CD14-positive monocyte (primary cell): ENCODE results near the gene BATF3. TPM values are rescaled to one million over a fixed set of nuclear protein-coding genes. Genes with fewer than 3 reads are reported as not detected.

Source experiments
- DNase-seq, 3 donors: peaks; one replicate each; pipeline ENCODE4 v3.0.0-alpha.2; 2011 to 2022
- H2AFZ ChIP-seq: 2 replicates; pipeline ENCODE4 v1.6.0; 2012; ENCODE audit warnings: mild to moderate bottlenecking, low read depth, low read length, inconsistent platforms; ENCODE audit not compliant: insufficient read depth, poor library complexity, severe bottlenecking
- H3K27ac ChIP-seq, 2 donors: 1 replicate in 1 of 2; 2 replicates in 1 of 2; pipeline ENCODE4 v1.5.1; 2012 to 2013; ENCODE audit warnings: low read length in 2 of 2, control low read depth in 1 of 2, inconsistent platforms in 1 of 2, low read depth in 1 of 2, mild to moderate bottlenecking in 1 of 2
- H3K27me3 ChIP-seq, 2 donors: one replicate each; pipeline versions ENCODE4 v1.6.0 to v1.6.1; 2011 to 2013; ENCODE audit warnings: low read length in 2 of 2; ENCODE audit not compliant: control insufficient read depth in 2 of 2, insufficient read depth in 2 of 2
- H3K36me3 ChIP-seq, 2 donors: replicated peaks in 1 of 2; 1 replicate in 1 of 2; 2 replicates in 1 of 2; pipeline versions ENCODE4 v1.5.1 to v1.6.1; 2012 to 2013; ENCODE audit warnings: low read length in 2 of 2, control low read depth in 1 of 2, inconsistent platforms in 1 of 2, mild to moderate bottlenecking in 1 of 2; ENCODE audit not compliant: insufficient read depth in 2 of 2, control insufficient read depth in 1 of 2
- H3K4me1 ChIP-seq, 2 donors: 1 replicate in 1 of 2; 2 replicates in 1 of 2; pipeline versions ENCODE4 v1.5.1 to v1.6.1; 2012 to 2013; ENCODE audit warnings: low read length in 2 of 2, control low read depth in 1 of 2, inconsistent platforms in 1 of 2, mild to moderate bottlenecking in 1 of 2, moderate library complexity in 1 of 2; ENCODE audit not compliant: insufficient read depth in 2 of 2, control insufficient read depth in 1 of 2
- H3K4me2 ChIP-seq: replicated peaks from 2 replicates; pipeline ENCODE3; 2012; ENCODE audit warnings: low read length, moderate library complexity, mild to moderate bottlenecking; ENCODE audit not compliant: poor library complexity, severe bottlenecking; ENCODE audit errors: extremely low read depth
- H3K4me3 ChIP-seq, 3 experiments: fragments of 200-600 bp in 1 of 3; sonication (generic) in 1 of 3; replicated peaks in 1 of 3; 1 replicate in 2 of 3; 2 replicates in 1 of 3; pipeline ENCODE4 v1.5.1; 2011 to 2013; ENCODE audit warnings: low read length in 3 of 3, mild to moderate bottlenecking in 3 of 3, control low read depth in 2 of 3, low read depth in 2 of 3, inconsistent platforms in 1 of 3, moderate library complexity in 1 of 3
- H3K79me2 ChIP-seq: 2 replicates; pipeline ENCODE4 v1.6.0; 2012; ENCODE audit warnings: mild to moderate bottlenecking, control low read depth, inconsistent platforms, low read length, moderate library complexity; ENCODE audit not compliant: insufficient read depth
- H3K9ac ChIP-seq: 2 replicates; pipeline ENCODE4 v1.6.0; 2017; ENCODE audit warnings: low read length, mild to moderate bottlenecking; ENCODE audit not compliant: insufficient read depth, poor library complexity, severe bottlenecking
- H3K9me3 ChIP-seq, 2 donors: replicated peaks in 1 of 2; 1 replicate in 1 of 2; 2 replicates in 1 of 2; pipeline versions ENCODE4 v1.5.1 to v1.6.1; 2012 to 2013; ENCODE audit warnings: low read length in 2 of 2, control low read depth in 1 of 2; ENCODE audit not compliant: control insufficient read depth in 1 of 2, insufficient read depth in 1 of 2
- H4K20me1 ChIP-seq: 2 replicates; pipeline ENCODE4 v1.6.0; 2012; ENCODE audit warnings: mild to moderate bottlenecking, low read length, control low read depth, moderate library complexity; ENCODE audit not compliant: insufficient read depth
- H3K27ac Mint-ChIP-seq, 7 donors: one replicate each; pipeline ENCODE4 v1.8.0; 2020; ENCODE audit warnings: mild to moderate bottlenecking in 7 of 7, mixed read lengths in 7 of 7, moderate library complexity in 6 of 7, inconsistent platforms in 2 of 7
- H3K27me3 Mint-ChIP-seq, 3 donors: one replicate each; pipeline ENCODE4 v1.8.0; 2021 to 2022; ENCODE audit warnings: low read depth in 3 of 3, mild to moderate bottlenecking in 3 of 3, mixed read lengths in 3 of 3, moderate library complexity in 3 of 3, inconsistent platforms in 1 of 3
- H3K36me3 Mint-ChIP-seq, 2 donors: one replicate each; pipeline ENCODE4 v1.8.0; 2020; ENCODE audit warnings: mixed read lengths in 2 of 2, inconsistent platforms in 1 of 2, mild to moderate bottlenecking in 1 of 2
- H3K4me1 Mint-ChIP-seq: one replicate; pipeline ENCODE4 v1.8.0; 2020; ENCODE audit warnings: mild to moderate bottlenecking, mixed read lengths
- H3K4me3 Mint-ChIP-seq, 2 donors: one replicate each; pipeline ENCODE4 v1.8.0; 2020; ENCODE audit warnings: mild to moderate bottlenecking in 2 of 2, mixed read lengths in 2 of 2, moderate library complexity in 1 of 2
- H3K9me3 Mint-ChIP-seq, 7 donors: one replicate each; pipeline ENCODE4 v1.8.0; 2020 to 2022; ENCODE audit warnings: mixed read lengths in 7 of 7, mild to moderate bottlenecking in 6 of 7, moderate library complexity in 6 of 7, inconsistent platforms in 2 of 7
- WGBS: methylation state at CpG from one replicate; pipeline ENCODE4 v1.1.5; 2013; ENCODE audit warnings: missing lambda C conversion rate; ENCODE audit not compliant: insufficient coverage; 5-methylcytosine and 5-hydroxymethylcytosine counted together
- intact Hi-C, 2 donors: fragments of 100-400 bp; cut with micrococcal nuclease; formaldehyde crosslinking; loops; one replicate each; pipeline versions ENCODE4 v1.15.0 to v1.15.1; 2023
- polyA plus RNA-seq, 3 donors: library from polyadenylated mRNA; depleted of rRNA in 1 of 3; unstranded in 2 of 3; stranded (reverse) in 1 of 3; fragments of 300-500 nt in 2 of 3; fragments of >200 nt in 1 of 3; fragmentation: Illumina TruSeq in 2 of 3; gene quantifications; 1 replicate in 2 of 3; 2 replicates in 1 of 3; pipeline ENCODE4 v1.2.3, GENCODE V29; 2012 to 2021
- TF ChIP-seq, protein P1 (sequence below): fragments of 200-600 bp; IDR thresholded peaks from one replicate; pipeline ENCODE4 v1.8.0; 2022; ENCODE audit warnings: antibody characterized with exemption, mild to moderate bottlenecking

BATF3 gene
- polyA plus RNA-seq, 3 donors = 9.3 to 34.7 (median 15.1) TPM

DNA sequence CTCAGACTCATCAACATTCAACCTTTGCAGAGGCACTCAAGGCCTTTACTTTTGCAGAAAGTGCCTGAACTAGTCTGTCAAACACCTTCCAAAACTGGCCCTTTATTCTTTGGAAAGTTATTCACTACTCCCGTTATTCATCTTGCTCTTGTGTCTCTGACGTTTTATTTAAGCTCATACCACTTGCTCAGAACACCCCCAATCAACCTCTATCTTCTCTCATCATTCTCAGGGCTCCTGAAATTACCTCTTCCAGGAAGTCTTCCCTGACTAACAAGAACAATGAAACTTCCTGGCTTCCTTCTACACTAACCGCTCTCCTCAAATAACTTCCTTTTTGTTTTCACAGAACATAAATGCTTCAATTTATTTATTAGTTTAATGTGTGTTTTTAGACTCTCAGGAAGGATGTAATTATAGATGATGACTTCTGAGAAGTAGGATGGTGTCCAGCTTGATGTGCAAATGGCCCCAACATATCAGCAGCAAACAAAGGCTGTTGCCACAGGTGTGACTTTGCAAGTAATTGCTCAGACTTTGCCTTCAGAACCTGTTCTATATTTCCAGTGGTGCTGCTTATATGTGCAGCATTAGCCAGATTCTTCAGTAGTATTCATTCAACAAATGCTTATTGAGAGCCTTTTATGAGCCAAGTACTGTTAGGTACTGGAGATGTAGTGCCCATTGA lies 22.8 kb upstream of the BATF3 start:
- peaks cover 1 to 4% (median 4%) of the 10 kb centered on the region in 3 donors for H3K27me3 Mint-ChIP-seq
- WGBS = 81% methylated on average over 2 of the region's 3 CpGs
- H3K36me3 Mint-ChIP-seq = peaks cover 4 to 11% of the 10 kb centered on the region in 2 donors
- peaks cover 0 to 3% (median 0%) of the 10 kb centered on the region in 7 donors for H3K9me3 Mint-ChIP-seq
- H3K9me3 ChIP-seq = no peaks in the 10 kb centered on the region
- no peaks in the 10 kb centered on the region for H3K79me2 ChIP-seq
- H3K4me2 ChIP-seq = no peak overlapping the region
- H3K27me3 ChIP-seq = peaks cover 0 to 3% of the 10 kb centered on the region in 2 donors
- no peak overlapping the region for H3K9ac ChIP-seq
- H3K4me3 ChIP-seq = no peak overlapping the region
- TF ChIP-seq, protein P1, sequence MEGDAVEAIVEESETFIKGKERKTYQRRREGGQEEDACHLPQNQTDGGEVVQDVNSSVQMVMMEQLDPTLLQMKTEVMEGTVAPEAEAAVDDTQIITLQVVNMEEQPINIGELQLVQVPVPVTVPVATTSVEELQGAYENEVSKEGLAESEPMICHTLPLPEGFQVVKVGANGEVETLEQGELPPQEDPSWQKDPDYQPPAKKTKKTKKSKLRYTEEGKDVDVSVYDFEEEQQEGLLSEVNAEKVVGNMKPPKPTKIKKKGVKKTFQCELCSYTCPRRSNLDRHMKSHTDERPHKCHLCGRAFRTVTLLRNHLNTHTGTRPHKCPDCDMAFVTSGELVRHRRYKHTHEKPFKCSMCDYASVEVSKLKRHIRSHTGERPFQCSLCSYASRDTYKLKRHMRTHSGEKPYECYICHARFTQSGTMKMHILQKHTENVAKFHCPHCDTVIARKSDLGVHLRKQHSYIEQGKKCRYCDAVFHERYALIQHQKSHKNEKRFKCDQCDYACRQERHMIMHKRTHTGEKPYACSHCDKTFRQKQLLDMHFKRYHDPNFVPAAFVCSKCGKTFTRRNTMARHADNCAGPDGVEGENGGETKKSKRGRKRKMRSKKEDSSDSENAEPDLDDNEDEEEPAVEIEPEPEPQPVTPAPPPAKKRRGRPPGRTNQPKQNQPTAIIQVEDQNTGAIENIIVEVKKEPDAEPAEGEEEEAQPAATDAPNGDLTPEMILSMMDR = no peak
- H3K4me3 Mint-ChIP-seq = no peak overlapping the region
- no peaks in the 10 kb centered on the region for H4K20me1 ChIP-seq
- no peaks in the 10 kb centered on the region for H3K36me3 ChIP-seq
- H3K27ac ChIP-seq = no peak overlapping the region
- H2AFZ ChIP-seq = no peak overlapping the region
- intact Hi-C loops = no loop called here
- H3K27ac Mint-ChIP-seq = no peak overlapping the region
- H3K4me1 ChIP-seq = peaks cover 7 to 16% of the 10 kb centered on the region in 2 donors
- H3K4me1 Mint-ChIP-seq = peaks cover 20% of the 10 kb centered on the region
- DNase-seq = no peak

DNA sequence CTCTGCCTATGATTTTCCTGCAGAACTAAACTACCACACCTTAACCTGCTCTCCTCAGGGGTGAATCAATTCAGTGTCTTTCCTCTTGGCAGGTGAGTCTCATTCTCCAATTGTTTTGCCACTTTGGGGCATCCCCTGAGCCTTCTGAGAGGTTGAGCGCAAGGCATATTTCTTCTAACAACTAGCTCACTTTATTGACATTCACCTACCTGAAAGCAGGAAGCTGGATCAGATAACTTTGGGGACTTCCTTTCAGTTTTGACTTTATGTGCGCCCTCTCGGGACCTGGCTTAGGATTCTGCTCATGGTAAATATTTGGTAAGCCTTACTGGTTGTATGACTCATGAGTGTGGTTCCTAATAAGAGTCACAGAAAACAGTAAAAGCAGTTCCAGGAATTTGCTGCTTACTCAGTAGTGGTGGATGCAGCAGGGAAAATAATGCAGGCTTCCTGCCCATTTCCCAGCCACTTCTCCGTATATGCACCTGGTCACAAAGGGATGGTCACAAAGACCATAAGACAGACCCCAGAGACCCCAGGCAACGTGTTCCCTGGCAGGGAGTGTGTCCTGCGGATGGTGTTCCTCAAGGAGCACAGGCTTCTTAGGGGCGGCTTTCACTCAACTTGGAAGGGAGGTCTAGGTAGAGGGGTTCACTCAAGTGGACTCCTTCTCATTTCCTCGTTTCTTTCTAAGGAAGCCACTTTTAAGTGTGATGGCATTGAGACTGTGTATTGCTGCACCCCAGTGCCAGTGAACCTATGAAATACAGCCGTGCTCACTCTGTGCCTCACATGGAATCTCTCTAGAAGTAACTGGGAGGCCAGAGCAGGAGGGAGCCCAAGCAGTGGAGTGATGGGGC lies 22.0 kb upstream of the BATF3 start:
- H3K9me3 Mint-ChIP-seq = peaks cover 0 to 3% (median 0%) of the 10 kb centered on the region in 7 donors
- Histone ChIP-seq H3K9me3 (no peaks in the 10 kb centered on the region), H3K79me2 (no peaks in the 10 kb centered on the region), H3K36me3 (no peaks in the 10 kb centered on the region), H3K4me1 (peaks cover 7 to 16% of the 10 kb centered on the region in 2 donors), H3K4me2 (no peak overlapping the region), H3K9ac (no peak overlapping the region), H3K4me3 (no peak overlapping the region), H3K27me3 (peaks cover 0 to 3% of the 10 kb centered on the region in 2 donors), H2AFZ (no peak overlapping the region), H4K20me1 (no peaks in the 10 kb centered on the region), H3K27ac (no peak overlapping the region)
- peaks cover 3 to 9% (median 4%) of the 10 kb centered on the region in 3 donors for H3K27me3 Mint-ChIP-seq
- no peak for DNase-seq
- no peak overlapping the region for H3K4me3 Mint-ChIP-seq
- WGBS = 59% methylated on average over 5 of the region's 9 CpGs
- TF ChIP-seq, protein P1 = no peak
- peaks cover 20% of the 10 kb centered on the region for H3K4me1 Mint-ChIP-seq
- peaks cover 3 to 10% of the 10 kb centered on the region in 2 donors for H3K36me3 Mint-ChIP-seq
- intact Hi-C loops = no loop called here
- peak overlapping the region in 1 of 7 donors; percentile 36 for H3K27ac Mint-ChIP-seq
